ENCODE results near the gene IGF1.

- TF ChIP-seq CTCF (IDR thresholded peaks at IDR 0.05) (no peak), POLR2A (IDR thresholded peaks at IDR 0.05) (no peak)
These were observed 29.7 kb upstream of the IGF1 start for GRCh38 chr12:102510031-102510430.

Measured in adrenal gland (tissue), 5 donors.